ENCODE data around the gene OIP5. TPM values are rescaled to one million over a fixed set of nuclear protein-coding genes. Genes with fewer than 3 reads are reported as not detected.

The OIP5 gene
- total and polyA plus RNA-seq, 10 of the 15 experiments (the other 5 are each of a cell fraction or from before 2014, with no cell fraction given): 4.8 to 61.4 (median 22.1) TPM

- no peaks in the 10 kb centered on the region for H4K20me1 ChIP-seq (ENCODE audit: control insufficient read depth, insufficient read depth)
- CTCF ChIA-PET: interaction anchor here (0.6 kb wide), 1 partner anchor 12 kb away, joined by 3 read pairs; no protein-coding TSS in a partner anchor
- TF ChIP-seq RBBP5 (conservative IDR thresholded peaks at IDR 0.05) (no peak), TBL1XR1 (IDR thresholded peaks at IDR 0.05; ENCODE audit: low read depth, low read length) (no peak), GATAD2B (conservative IDR thresholded peaks at IDR 0.05; ENCODE audit: low read depth) (no peak), ETV6 (conservative IDR thresholded peaks at IDR 0.05 in 1 of 2, IDR thresholded peaks at IDR 0.05 in 1 of 2; ENCODE audit: borderline replicate concordance in 1 of 2, low read depth in 1 of 2) (no peak), CBFB (IDR thresholded peaks at IDR 0.05; ENCODE audit: low read depth) (no peak), POU2F2 (IDR thresholded peaks at IDR 0.05; ENCODE audit: borderline replicate concordance, low read depth, low read length) (no peak), ELK1 (IDR thresholded peaks at IDR 0.05; ENCODE audit: low read depth, low read length) (no peak), KAT2A (conservative IDR thresholded peaks at IDR 0.05; ENCODE audit: control insufficient read depth, low read depth, low read length) (no peak), HDAC2 (IDR thresholded peaks at IDR 0.05) (no peak), HCFC1 (IDR thresholded peaks at IDR 0.05; ENCODE audit: low read length) (no peak), MYB (IDR thresholded peaks at IDR 0.05; ENCODE audit: borderline replicate concordance, low read depth, low read length) (no peak), PAX5 (IDR thresholded peaks at IDR 0.05; ENCODE audit: borderline replicate concordance, low read depth, low read length) (no peak), CHD2 (IDR thresholded peaks at IDR 0.05; ENCODE audit: borderline replicate concordance, low read depth, low read length) (no peak), NKRF (conservative IDR thresholded peaks at IDR 0.05) (no peak), ZNF384 (IDR thresholded peaks at IDR 0.05; ENCODE audit: borderline replicate concordance, low read depth, low read length) (no peak), MTA3 (IDR thresholded peaks at IDR 0.05; ENCODE audit: borderline replicate concordance, low read length) (no peak), ZSCAN29 (IDR thresholded peaks at IDR 0.05) (no peak), NFYB (IDR thresholded peaks at IDR 0.05; ENCODE audit: insufficient read depth, low read depth, low read length) (no peak), TCF12 (IDR thresholded peaks at IDR 0.05; ENCODE audit: low read depth, low read length) (no peak)
- TF ChIP-seq, protein P1, sequence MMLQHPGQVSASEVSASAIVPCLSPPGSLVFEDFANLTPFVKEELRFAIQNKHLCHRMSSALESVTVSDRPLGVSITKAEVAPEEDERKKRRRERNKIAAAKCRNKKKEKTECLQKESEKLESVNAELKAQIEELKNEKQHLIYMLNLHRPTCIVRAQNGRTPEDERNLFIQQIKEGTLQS (IDR thresholded peaks at IDR 0.05; ENCODE audit: borderline replicate concordance, extremely low read depth, low read depth, low read length): no peak
These were observed 68.5 kb downstream of the OIP5 start for GRCh38 chr15:41263891-41264351.

More at GRCh38 chr15:41263891-41264351, 68.5 kb downstream of the OIP5 start:
- ChIA-PET POLR2A (interaction anchor here (0.9 kb wide), 1 partner anchor 154 kb away, joined by 4 read pairs; no protein-coding TSS in a partner anchor), SMC1A (ENCODE audit: uncharacterized antibody, unreplicated experiment) (no interaction called here), RAD21 (ENCODE audit: unreplicated experiment) (no interaction called here)
- DNase-seq (ENCODE audit: low read depth, low spot score) (no peak), FAIRE-seq (no peak), ATAC-seq (no peak)
- no peaks in the 10 kb centered on the region for H3K9me3 ChIP-seq (replicated peaks; ENCODE audit: control insufficient read depth, insufficient read depth, low read length)
- WGBS (ENCODE audit: insufficient coverage, insufficient replicate concordance, low lambda C conversion rate, missing lambda C conversion rate): 93% methylated on average over 6 of the region's 6 CpGs
- intact Hi-C loops (cut with micrococcal nuclease; ENCODE audit: unreplicated experiment): no loop called here
- no peaks in the 10 kb centered on the region for H3K27me3 ChIP-seq (replicated peaks in 1 of 2; ENCODE audit: control insufficient read depth in 2 of 2, insufficient read depth in 2 of 2, low read length in 1 of 2)
- no peak overlapping the region for H2AFZ ChIP-seq (ENCODE audit: control insufficient read depth, low read depth, low read length)
- peaks cover 10% of the 10 kb centered on the region for H3K4me1 ChIP-seq (ENCODE audit: control insufficient read depth, insufficient read depth, low read length)
- H3K4me2 ChIP-seq (ENCODE audit: control insufficient read depth, insufficient read depth): no peak overlapping the region
- in situ Hi-C loops (cut with MboI): no loop called here
- no peak overlapping the region for H3K27ac ChIP-seq (ENCODE audit: control insufficient read depth, insufficient read depth)
- H3K79me2 ChIP-seq (ENCODE audit: control insufficient read depth, insufficient read depth, low read length): no peaks in the 10 kb centered on the region
- no peak overlapping the region for H3K9ac ChIP-seq (ENCODE audit: control insufficient read depth, insufficient read depth, low read length)
- no peak overlapping the region for H3K4me3 ChIP-seq
- BruUV-seq (replicated peaks): no TSS peak
- no peaks in the 10 kb centered on the region; a peak in 1 of 4 replicates for H3K36me3 ChIP-seq (ENCODE audit: control insufficient read depth in 2 of 2, insufficient read depth in 2 of 2, low read length in 1 of 2)
